ENCODE results near the gene CXCR5. TPM values are rescaled to one million over a fixed set of nuclear protein-coding genes. Genes with fewer than 3 reads are reported as not detected.

Gene CXCR5
- total and polyA plus RNA-seq, 2 of the 4 experiments (the other 2 are of a cell fraction) = not detected

- no CpG with 5 or more reads among the region's 13 CpGs for WGBS, 2 experiments (ENCODE audit: extremely low coverage in 2 of 2, insufficient read length in 1 of 2)
- ChIA-PET CTCF (interaction anchor here (0.7 kb wide), 1 partner anchor 130 kb away, joined by 4 read pairs; no protein-coding TSS in a partner anchor), POLR2A (ENCODE audit: unreplicated experiment) (no interaction called here)
Observed at GRCh38 chr11:118897721-118898310, 14.1 kb downstream of the CXCR5 start.

More at GRCh38 chr11:118897721-118898310, 14.1 kb downstream of the CXCR5 start:
- H3K27ac ChIP-seq (ENCODE audit: insufficient read depth, low read length) = no peak overlapping the region
- intact Hi-C loops (cut with micrococcal nuclease) (no loop called here), in situ Hi-C loops (cut with MboI; ENCODE audit: low sequenced_read_pairs) (no loop called here), dilution Hi-C loops (cut with HindIII; ENCODE audit: low sequenced_read_pairs, unreplicated experiment) (no loop called here)
- peaks cover 2% of the 10 kb centered on the region; the same call in 1 of the 2 replicates for H3K4me1 ChIP-seq (ENCODE audit: control insufficient read depth, insufficient read depth, low read length)
- H3K56ac ChIP-seq (ENCODE audit: extremely low read depth, insufficient read depth, low read length) = no peak overlapping the region
- no peak overlapping the region for H2BK15ac ChIP-seq (ENCODE audit: low read depth, low read length)
- H3K9ac ChIP-seq (ENCODE audit: low read depth, low read length) = no peak overlapping the region
- H3K36me3 ChIP-seq (ENCODE audit: control insufficient read depth, insufficient read depth, low read length) = peaks cover 59% of the 10 kb centered on the region
- BruUV-seq (replicated peaks) = no TSS peak
- no peak overlapping the region for H2BK20ac ChIP-seq (ENCODE audit: low read depth, low read length)
- H3K18ac ChIP-seq (ENCODE audit: low read depth, low read length) = no peak overlapping the region
- H3K27me3 ChIP-seq (ENCODE audit: control insufficient read depth, insufficient read depth, low read length) = no peaks in the 10 kb centered on the region
- no peak overlapping the region for H3K4me2 ChIP-seq (ENCODE audit: low read depth, low read length)
- H3K4ac ChIP-seq (ENCODE audit: low read depth, low read length) = no peak overlapping the region
- H4K20me1 ChIP-seq (ENCODE audit: insufficient read depth, low read length) = peaks cover 55% of the 10 kb centered on the region
- no peak overlapping the region for H2BK120ac ChIP-seq (ENCODE audit: low read depth, low read length)
- H3K14ac ChIP-seq (replicated peaks; ENCODE audit: low read depth, low read length) = no peak overlapping the region
- no peak overlapping the region for H4K8ac ChIP-seq (ENCODE audit: low read depth in 2 of 2, low read length in 2 of 2)
- no peaks in the 10 kb centered on the region for H3K9me3 ChIP-seq (ENCODE audit: control insufficient read depth, insufficient read depth, low read length)
- H4K5ac ChIP-seq (ENCODE audit: low read depth, low read length) = no peak overlapping the region
- H2AK5ac ChIP-seq (ENCODE audit: low read depth, low read length) = no peak overlapping the region
- H3K79me1 ChIP-seq (ENCODE audit: low read depth in 1 of 2, low read length in 2 of 2) = peaks cover 15 to 43% of the 10 kb centered on the region in 2 experiments; a peak in 2 of 4 replicates
- no peak overlapping the region for H3K23ac ChIP-seq (ENCODE audit: low read depth, low read length)
- no peak overlapping the region for H2AFZ ChIP-seq (replicated peaks; ENCODE audit: low read length, poor library complexity)
- no peak overlapping the region for H4K91ac ChIP-seq (ENCODE audit: insufficient read depth, low read depth, low read length)
- TF ChIP-seq FOS (IDR thresholded peaks at IDR 0.05; ENCODE audit: low read depth, low read length) (no peak), MAZ (IDR thresholded peaks at IDR 0.05; ENCODE audit: borderline replicate concordance, low read depth, low read length) (no peak), SMC3 (IDR thresholded peaks at IDR 0.05; ENCODE audit: low read depth, low read length) (no peak), NFE2L2 (IDR thresholded peaks at IDR 0.05; ENCODE audit: low read depth, low read length) (no peak)
- no peaks in the 10 kb centered on the region; the same call in 1 of the 2 replicates for H3K9me1 ChIP-seq (ENCODE audit: insufficient read depth, low read length)
- H2BK5ac ChIP-seq (ENCODE audit: low read depth, low read length, poor library complexity, severe bottlenecking) = no peak overlapping the region
- H3K4me3 ChIP-seq (ENCODE audit: insufficient read depth, low read depth, low read length) = no peak overlapping the region
- no peak for DNase-seq
- H2AK9ac ChIP-seq (replicated peaks; ENCODE audit: low read depth, low read length, poor library complexity) = no peak overlapping the region
- ATAC-seq (ENCODE audit: low read depth) = no peak
